GM23338 (cell line): ENCODE data around the gene TMEM135.

Source experiments
- CREB1 ChIP-seq: fragments of 250-450 bp; sonication (Bioruptor Pico); IDR thresholded peaks from 2 replicates; pipeline ENCODE4 v1.5.0; 2020; ENCODE audit warnings: low read depth, mild to moderate bottlenecking, moderate library complexity
- EZH2 ChIP-seq: fragments of 200-600 bp; sonication (generic); IDR thresholded peaks from one replicate; pipeline ENCODE4 v1.8.0; 2017; ENCODE audit warnings: antibody characterized with exemption, mild to moderate bottlenecking, low read depth; ENCODE audit not compliant: unreplicated experiment
- EZH2phosphoT487 ChIP-seq: fragments of 200-600 bp; sonication (generic); IDR thresholded peaks from one replicate; pipeline ENCODE4 v1.8.1; 2018; ENCODE audit warnings: antibody characterized with exemption; ENCODE audit not compliant: unreplicated experiment
- POLR2AphosphoS5 ChIP-seq: IDR thresholded peaks from 2 replicates; pipeline ENCODE4 v1.6.1; 2016; ENCODE audit warnings: antibody characterized with exemption, low read depth
- STAT1 ChIP-seq: IDR thresholded peaks from one replicate; pipeline ENCODE4 v1.6.1; 2016; ENCODE audit warnings: antibody characterized with exemption; ENCODE audit not compliant: unreplicated experiment
- TF ChIP-seq, protein P1 (sequence below), 2 experiments: fragments of 200-600 bp in 1 of 2; sonication (generic) in 1 of 2; conservative IDR thresholded peaks; 2 replicates each; pipeline versions ENCODE4 v1.5.1 to v1.6.1; 2016 to 2017; ENCODE audit warnings: antibody characterized with exemption in 2 of 2, low read depth in 2 of 2, mild to moderate bottlenecking in 2 of 2, moderate library complexity in 1 of 2
- TF ChIP-seq, protein P2 (sequence below): IDR thresholded peaks from one replicate; pipeline ENCODE4 v1.6.1; 2018; ENCODE audit warnings: antibody characterized with exemption; ENCODE audit not compliant: unreplicated experiment

DNA sequence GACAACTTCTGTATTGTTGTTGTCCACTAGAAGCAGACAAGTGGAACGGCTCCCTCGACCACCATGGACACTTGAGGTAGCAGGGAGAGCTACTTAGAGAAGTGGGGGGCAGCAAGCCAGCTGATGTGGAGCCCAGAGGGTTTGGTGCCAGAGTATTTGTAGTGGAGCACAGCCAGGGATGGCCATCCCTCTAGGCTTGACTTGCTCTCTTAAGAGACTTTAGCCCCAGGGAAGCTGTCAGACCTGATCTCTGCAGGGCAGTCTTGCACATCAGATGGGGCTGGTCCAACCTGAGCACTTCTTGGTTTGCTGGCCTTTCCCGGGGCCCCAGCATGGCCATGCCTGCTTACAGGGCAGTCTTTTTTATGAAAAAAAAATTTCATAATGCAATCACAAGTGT, 15.0 kb upstream of the TMEM135 start:
- TF ChIP-seq EZH2: no peak
- TF ChIP-seq, protein P1, sequence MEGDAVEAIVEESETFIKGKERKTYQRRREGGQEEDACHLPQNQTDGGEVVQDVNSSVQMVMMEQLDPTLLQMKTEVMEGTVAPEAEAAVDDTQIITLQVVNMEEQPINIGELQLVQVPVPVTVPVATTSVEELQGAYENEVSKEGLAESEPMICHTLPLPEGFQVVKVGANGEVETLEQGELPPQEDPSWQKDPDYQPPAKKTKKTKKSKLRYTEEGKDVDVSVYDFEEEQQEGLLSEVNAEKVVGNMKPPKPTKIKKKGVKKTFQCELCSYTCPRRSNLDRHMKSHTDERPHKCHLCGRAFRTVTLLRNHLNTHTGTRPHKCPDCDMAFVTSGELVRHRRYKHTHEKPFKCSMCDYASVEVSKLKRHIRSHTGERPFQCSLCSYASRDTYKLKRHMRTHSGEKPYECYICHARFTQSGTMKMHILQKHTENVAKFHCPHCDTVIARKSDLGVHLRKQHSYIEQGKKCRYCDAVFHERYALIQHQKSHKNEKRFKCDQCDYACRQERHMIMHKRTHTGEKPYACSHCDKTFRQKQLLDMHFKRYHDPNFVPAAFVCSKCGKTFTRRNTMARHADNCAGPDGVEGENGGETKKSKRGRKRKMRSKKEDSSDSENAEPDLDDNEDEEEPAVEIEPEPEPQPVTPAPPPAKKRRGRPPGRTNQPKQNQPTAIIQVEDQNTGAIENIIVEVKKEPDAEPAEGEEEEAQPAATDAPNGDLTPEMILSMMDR (conservative IDR thresholded peaks at IDR 0.05; ENCODE audit: low read depth in 2 of 2): no peak
- no peak for TF ChIP-seq POLR2AphosphoS5
- TF ChIP-seq, protein P2, sequence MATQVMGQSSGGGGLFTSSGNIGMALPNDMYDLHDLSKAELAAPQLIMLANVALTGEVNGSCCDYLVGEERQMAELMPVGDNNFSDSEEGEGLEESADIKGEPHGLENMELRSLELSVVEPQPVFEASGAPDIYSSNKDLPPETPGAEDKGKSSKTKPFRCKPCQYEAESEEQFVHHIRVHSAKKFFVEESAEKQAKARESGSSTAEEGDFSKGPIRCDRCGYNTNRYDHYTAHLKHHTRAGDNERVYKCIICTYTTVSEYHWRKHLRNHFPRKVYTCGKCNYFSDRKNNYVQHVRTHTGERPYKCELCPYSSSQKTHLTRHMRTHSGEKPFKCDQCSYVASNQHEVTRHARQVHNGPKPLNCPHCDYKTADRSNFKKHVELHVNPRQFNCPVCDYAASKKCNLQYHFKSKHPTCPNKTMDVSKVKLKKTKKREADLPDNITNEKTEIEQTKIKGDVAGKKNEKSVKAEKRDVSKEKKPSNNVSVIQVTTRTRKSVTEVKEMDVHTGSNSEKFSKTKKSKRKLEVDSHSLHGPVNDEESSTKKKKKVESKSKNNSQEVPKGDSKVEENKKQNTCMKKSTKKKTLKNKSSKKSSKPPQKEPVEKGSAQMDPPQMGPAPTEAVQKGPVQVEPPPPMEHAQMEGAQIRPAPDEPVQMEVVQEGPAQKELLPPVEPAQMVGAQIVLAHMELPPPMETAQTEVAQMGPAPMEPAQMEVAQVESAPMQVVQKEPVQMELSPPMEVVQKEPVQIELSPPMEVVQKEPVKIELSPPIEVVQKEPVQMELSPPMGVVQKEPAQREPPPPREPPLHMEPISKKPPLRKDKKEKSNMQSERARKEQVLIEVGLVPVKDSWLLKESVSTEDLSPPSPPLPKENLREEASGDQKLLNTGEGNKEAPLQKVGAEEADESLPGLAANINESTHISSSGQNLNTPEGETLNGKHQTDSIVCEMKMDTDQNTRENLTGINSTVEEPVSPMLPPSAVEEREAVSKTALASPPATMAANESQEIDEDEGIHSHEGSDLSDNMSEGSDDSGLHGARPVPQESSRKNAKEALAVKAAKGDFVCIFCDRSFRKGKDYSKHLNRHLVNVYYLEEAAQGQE: no peak
- TF ChIP-seq CREB1 (CRISPR knock-in tag): no peak
- TF ChIP-seq EZH2phosphoT487: no peak
- TF ChIP-seq STAT1: no peak
